IMR-90 (cell line): ENCODE data around the gene TXNL4A. TPM values are rescaled to one million over a fixed set of nuclear protein-coding genes. Genes with fewer than 3 reads are reported as not detected.

Source experiments
- ATAC-seq: fragments of 200-7000 bp; cut with Tn5 transposase; 2 replicates; pipeline ENCODE4 v1.9.1; 2020; ENCODE audit warnings: low read depth, mild to moderate bottlenecking, moderate library complexity
- BruUV-seq: library from RNA; stranded (reverse); fragments of 400-500 nt; replicated peaks from 2 replicates; lab custom pipeline; 2021; lab: Mats Ljungman, UMichigan
- CTCF ChIA-PET: fragments of 300-600 bp; formaldehyde crosslinking; extraction: SDS; loops from one replicate; lab custom pipeline; 2021; ENCODE audit warnings: antibody characterized with exemption; lab: Yijun Ruan, JAX
- POLR2A ChIA-PET: fragments of 300-600 bp; sonication (Branson Sonifier 250); formaldehyde crosslinking; loops from one replicate; lab custom pipeline; 2022; ENCODE audit warnings: antibody characterized with exemption; ENCODE audit not compliant: unreplicated experiment; lab: Charles Lee
- DNase-seq: peaks from one replicate; pipeline ENCODE4 v3.0.0; 2013
- H2AFZ ChIP-seq: replicated peaks from 2 replicates; pipeline ENCODE3; 2013; ENCODE audit warnings: low read length, mild to moderate bottlenecking; ENCODE audit not compliant: poor library complexity
- H2AK5ac ChIP-seq: 2 replicates; pipeline ENCODE4 v1.6.1; 2013; ENCODE audit warnings: low read depth, low read length, inconsistent platforms
- H2AK9ac ChIP-seq: replicated peaks from 2 replicates; pipeline ENCODE3; 2013; ENCODE audit warnings: mild to moderate bottlenecking, low read depth, low read length, moderate library complexity; ENCODE audit not compliant: poor library complexity
- H2BK120ac ChIP-seq: 2 replicates; pipeline ENCODE4 v1.6.1; 2013; ENCODE audit warnings: low read depth, low read length, inconsistent platforms
- H2BK15ac ChIP-seq: 3 replicates; pipeline ENCODE4 v1.6.1; 2013; ENCODE audit warnings: low read depth, low read length, inconsistent platforms
- H2BK20ac ChIP-seq: 2 replicates; pipeline ENCODE4 v1.6.1; 2013; ENCODE audit warnings: low read depth, mild to moderate bottlenecking, inconsistent platforms, low read length, moderate library complexity
- H2BK5ac ChIP-seq: 2 replicates; pipeline ENCODE4 v1.6.1; 2013; ENCODE audit warnings: mild to moderate bottlenecking, low read depth, low read length, inconsistent platforms; ENCODE audit not compliant: poor library complexity, severe bottlenecking
- H3K14ac ChIP-seq: replicated peaks from 2 replicates; pipeline ENCODE4 v1.6.1; 2013; ENCODE audit warnings: low read depth, low read length, inconsistent platforms
- H3K18ac ChIP-seq: 2 replicates; pipeline ENCODE4 v1.6.1; 2013; ENCODE audit warnings: low read depth, low read length, control low read depth
- H3K23ac ChIP-seq: 2 replicates; pipeline ENCODE4 v1.6.1; 2013; ENCODE audit warnings: low read depth, low read length, inconsistent platforms
- H3K27ac ChIP-seq: 2 replicates; pipeline ENCODE4 v1.5.1; 2013; ENCODE audit warnings: mild to moderate bottlenecking, control low read depth, low read length; ENCODE audit not compliant: insufficient read depth
- H3K27me3 ChIP-seq: 2 replicates; pipeline ENCODE4 v1.6.1; 2013; ENCODE audit warnings: low read length; ENCODE audit not compliant: control insufficient read depth, insufficient read depth
- H3K36me3 ChIP-seq: 2 replicates; pipeline ENCODE4 v1.6.1; 2013; ENCODE audit warnings: low read length, mixed read lengths; ENCODE audit not compliant: control insufficient read depth, insufficient read depth
- H3K4ac ChIP-seq: 2 replicates; pipeline ENCODE4 v1.6.1; 2013; ENCODE audit warnings: low read depth, low read length, inconsistent platforms
- H3K4me1 ChIP-seq: 2 replicates; pipeline ENCODE4 v1.6.1; 2013; ENCODE audit warnings: low read length, mixed read lengths; ENCODE audit not compliant: control insufficient read depth, insufficient read depth
- H3K4me2 ChIP-seq: 2 replicates; pipeline ENCODE4 v1.6.1; 2013; ENCODE audit warnings: low read depth, mild to moderate bottlenecking, control low read depth, low read length, moderate library complexity
- H3K4me3 ChIP-seq: 2 replicates; pipeline ENCODE4 v1.5.1; 2013; ENCODE audit warnings: low read depth, mild to moderate bottlenecking, control low read depth, low read length, moderate library complexity; ENCODE audit not compliant: insufficient read depth
- H3K56ac ChIP-seq: 2 replicates; pipeline ENCODE4 v1.6.1; 2013; ENCODE audit warnings: low read length, inconsistent platforms; ENCODE audit not compliant: insufficient read depth; ENCODE audit errors: extremely low read depth
- H3K79me1 ChIP-seq, 2 experiments: 2 replicates each; pipeline ENCODE4 v1.6.1; 2013; ENCODE audit warnings: low read length in 2 of 2, inconsistent platforms in 1 of 2, low read depth in 1 of 2
- H3K9ac ChIP-seq: 2 replicates; pipeline ENCODE4 v1.6.1; 2013; ENCODE audit warnings: low read depth, low read length, control low read depth
- H3K9me1 ChIP-seq: 2 replicates; pipeline ENCODE4 v1.6.1; 2013; ENCODE audit warnings: low read length, inconsistent platforms; ENCODE audit not compliant: insufficient read depth
- H3K9me3 ChIP-seq: 2 replicates; pipeline ENCODE4 v1.6.1; 2013; ENCODE audit warnings: low read length; ENCODE audit not compliant: control insufficient read depth, insufficient read depth
- H4K20me1 ChIP-seq: 2 replicates; pipeline ENCODE4 v1.6.1; 2013; ENCODE audit warnings: low read length, inconsistent platforms; ENCODE audit not compliant: insufficient read depth
- H4K5ac ChIP-seq: 2 replicates; pipeline ENCODE4 v1.6.1; 2013; ENCODE audit warnings: mild to moderate bottlenecking, low read depth, low read length, control low read depth
- H4K8ac ChIP-seq, 2 experiments: 2 replicates each; pipeline ENCODE4 v1.6.1; 2013; ENCODE audit warnings: low read depth in 2 of 2, low read length in 2 of 2, control low read depth in 1 of 2, inconsistent platforms in 1 of 2
- H4K91ac ChIP-seq: 2 replicates; pipeline ENCODE4 v1.6.1; 2013; ENCODE audit warnings: low read depth, low read length, inconsistent platforms; ENCODE audit not compliant: insufficient read depth
- BHLHE40 ChIP-seq: fragments of 150-350 bp; IDR thresholded peaks from 2 replicates; pipeline ENCODE4 v1.6.1; 2016; ENCODE audit warnings: mild to moderate bottlenecking, low read depth, low read length
- CEBPB ChIP-seq: IDR thresholded peaks from 2 replicates; pipeline ENCODE4 v1.6.1; 2012; ENCODE audit warnings: low read depth, low read length, improper control_type of control experiment
- MAZ ChIP-seq: IDR thresholded peaks from 2 replicates; pipeline ENCODE4 v1.6.1; 2012; ENCODE audit warnings: low read depth, mild to moderate bottlenecking, low read length, improper control_type of control experiment, moderate library complexity, borderline replicate concordance
- POLR2A ChIP-seq: IDR thresholded peaks from 2 replicates; pipeline ENCODE4 v1.6.1; 2012; ENCODE audit warnings: mild to moderate bottlenecking, low read depth, low read length
- RCOR1 ChIP-seq: IDR thresholded peaks from 2 replicates; pipeline ENCODE4 v1.6.1; 2012; ENCODE audit warnings: mild to moderate bottlenecking, low read length, improper control_type of control experiment; ENCODE audit not compliant: insufficient replicate concordance
- SMC3 ChIP-seq: fragments of 150-350 bp; IDR thresholded peaks from 2 replicates; pipeline ENCODE4 v1.6.1; 2016; ENCODE audit warnings: low read depth, mild to moderate bottlenecking, antibody characterized with exemption, low read length, moderate library complexity
- WGBS, 2 experiments: methylation state at CpG; one replicate each; pipeline versions ENCODE4 v1.1.5 to v1.1.7; 2013; ENCODE audit warnings: missing lambda C conversion rate in 2 of 2; ENCODE audit not compliant: insufficient read length in 1 of 2; ENCODE audit errors: extremely low coverage in 2 of 2; 5-methylcytosine and 5-hydroxymethylcytosine counted together
- dilution Hi-C: fragments of 300-500 bp; cut with HindIII; formaldehyde crosslinking; loops from one replicate; pipeline ENCODE4 v1.14.3; 2018; ENCODE audit warnings: low sequenced_read_pairs; ENCODE audit not compliant: unreplicated experiment
- in situ Hi-C: fragments of 300-500 bp; cut with MboI; formaldehyde crosslinking; loops from 3 replicates; pipeline ENCODE4 v1.14.3; 2019; ENCODE audit warnings: low sequenced_read_pairs, inconsistent platforms, mixed read lengths
- intact Hi-C: fragments of 100-400 bp; cut with micrococcal nuclease; formaldehyde crosslinking; loops from 2 replicates; pipeline ENCODE4 v1.10.0; 2022
- polyA plus RNA-seq, 3 experiments: library from polyadenylated mRNA; depleted of rRNA; stranded (reverse); fragments of >200 nt; gene quantifications; 2 replicates each; pipeline ENCODE4 v1.2.3, GENCODE V29; 2012; ENCODE audit warnings: low replicate concordance in 1 of 3
- total RNA-seq: library from RNA; depleted of rRNA; stranded (reverse); fragments of >200 nt; gene quantifications from 2 replicates; pipeline ENCODE4 v1.2.3, GENCODE V29; 2012

Gene TXNL4A
- total and polyA plus RNA-seq, 2 of the 4 experiments (the other 2 are of a cell fraction), result 38.7 to 103 TPM

DNA sequence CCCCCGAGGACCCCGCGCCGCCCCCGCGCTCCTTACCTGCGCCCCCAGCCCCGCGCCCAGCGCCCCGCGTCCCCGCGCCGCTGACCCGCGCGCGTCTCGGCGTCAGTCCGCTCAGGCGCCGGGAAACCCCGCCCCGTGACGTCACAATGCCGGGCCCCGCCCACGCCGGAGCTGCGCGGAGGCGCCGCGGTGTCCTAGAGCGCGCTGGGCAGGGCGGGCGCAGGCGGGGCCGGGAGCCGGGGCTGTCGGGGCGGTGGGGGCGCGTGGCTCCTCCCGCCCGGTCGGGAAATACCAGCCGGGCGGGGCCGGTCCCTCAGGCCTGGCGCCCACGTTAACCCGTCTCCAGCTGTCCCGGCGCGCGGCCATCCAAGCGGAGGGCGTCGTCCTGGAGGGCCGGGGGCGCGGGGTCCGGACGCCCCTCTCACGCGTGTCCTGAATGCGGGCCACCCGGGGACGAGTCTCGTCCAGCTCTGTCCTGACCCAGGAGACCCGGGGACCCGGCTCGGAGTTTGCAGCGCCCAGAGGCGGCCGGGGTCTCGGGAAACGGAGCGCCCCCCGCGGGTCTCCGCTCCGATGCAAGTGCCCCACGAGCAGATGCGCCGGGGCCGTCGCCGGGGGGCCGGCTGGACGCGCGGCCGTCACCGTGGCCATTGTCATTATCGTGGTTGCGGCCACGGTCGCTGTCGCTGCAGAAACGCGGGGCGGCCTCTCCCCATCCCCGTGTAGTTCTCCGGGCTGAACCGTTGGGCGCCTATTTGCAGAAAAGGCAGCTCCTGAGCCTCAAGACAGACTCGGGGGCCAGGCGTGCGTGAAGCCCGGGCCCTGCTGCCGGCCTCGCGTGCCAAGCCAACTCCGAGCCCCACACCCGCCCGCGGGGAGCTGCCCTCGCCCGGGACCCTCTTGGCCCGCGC lies 36.6 kb downstream of the TXNL4A start, which contains the start of gene SLC66A2:
Gene SLC66A2 (minus strand): TSS at position 109 of the 911 bp plus-strand sequence. CDS start 727 bp downstream, outside the sequence.
- Histone ChIP-seq H3K23ac (peak within 1 kb of the TSS; percentile 95), H4K91ac (peak within 1 kb of the TSS; percentile 63), H2BK15ac (no peak within 1 kb of the TSS), H3K56ac (no peak within 1 kb of the TSS; the same call in none of the 2 replicates), H3K4me1 (peaks cover 12% of the 10 kb centered on the region), H4K5ac (peak within 1 kb of the TSS; percentile 70), H3K4ac (peak within 1 kb of the TSS; percentile 73), H3K27me3 (no peaks in the 10 kb centered on the region), H2BK20ac (no peak within 1 kb of the TSS), H3K27ac (peak within 1 kb of the TSS; percentile 76), H3K79me1 (peaks cover 22 to 53% of the 10 kb centered on the region in 2 experiments), H2AK9ac (peak within 1 kb of the TSS; percentile 94), H3K9ac (peak within 1 kb of the TSS; percentile 77), H2BK120ac (peak within 1 kb of the TSS; percentile 46; the same call in 1 of the 2 replicates), H2AFZ (peak within 1 kb of the TSS; percentile 98), H3K4me3 (peak within 1 kb of the TSS; percentile 59), H3K14ac (peak within 1 kb of the TSS; percentile 93), H3K9me3 (no peaks in the 10 kb centered on the region), H3K9me1 (peaks cover 18% of the 10 kb centered on the region), H4K20me1 (peaks cover 37% of the 10 kb centered on the region), H3K36me3 (peaks cover 24% of the 10 kb centered on the region), H2AK5ac (peak within 1 kb of the TSS; percentile 62), H4K8ac (peak within 1 kb of the TSS in 1 of 2 experiments; percentile 79; a peak in 1 of 4 replicates), H3K18ac (peak within 1 kb of the TSS; percentile 87), H3K4me2 (peak within 1 kb of the TSS; percentile 94), H2BK5ac (peak within 1 kb of the TSS; percentile 67)
- POLR2A ChIA-PET, result no interaction called here
- ATAC-seq, result peak; percentile 91
- 1% methylated on average over 67 of the region's 126 CpGs; no CpG with 5 or more reads in 1 of the 2 experiments for WGBS, 2 experiments
- intact Hi-C loops, result loop anchor here (5.0 kb wide), 1 partner anchor 154 kb away; the partner anchor contains the start of gene KCNG2
- in situ Hi-C loops, result no loop called here
- TF ChIP-seq POLR2A (peak; percentile 69; the same call in 1 of the 2 replicates), CEBPB (no peak), MAZ (peak; percentile 81), BHLHE40 (0 out of 2 replicates have a peak, but pooled peaks have one; percentile 9), RCOR1 (no peak), SMC3 (no peak)
- no TSS peak for BruUV-seq
- CTCF ChIA-PET, result interaction anchor here (1.1 kb wide), 1 partner anchor 12 kb away, joined by 3 read pairs; the partner anchor contains the start of gene HSBP1L1
- peak; percentile 83 for DNase-seq
- dilution Hi-C loops, result no loop called here
